ENCODE measurements around the gene BLTP2. TPM values are rescaled to one million over a fixed set of nuclear protein-coding genes. Genes with fewer than 3 reads are reported as not detected.
"Not testable (repeated sequence)": the region's sequence is repeated elsewhere in the genome, so short reads cannot be mapped to it uniquely, and the experiment has no call there.

The BLTP2 gene
- total RNA-seq, 3 donors from 2014 or later: 167 to 201 (median 183) TPM

DNA sequence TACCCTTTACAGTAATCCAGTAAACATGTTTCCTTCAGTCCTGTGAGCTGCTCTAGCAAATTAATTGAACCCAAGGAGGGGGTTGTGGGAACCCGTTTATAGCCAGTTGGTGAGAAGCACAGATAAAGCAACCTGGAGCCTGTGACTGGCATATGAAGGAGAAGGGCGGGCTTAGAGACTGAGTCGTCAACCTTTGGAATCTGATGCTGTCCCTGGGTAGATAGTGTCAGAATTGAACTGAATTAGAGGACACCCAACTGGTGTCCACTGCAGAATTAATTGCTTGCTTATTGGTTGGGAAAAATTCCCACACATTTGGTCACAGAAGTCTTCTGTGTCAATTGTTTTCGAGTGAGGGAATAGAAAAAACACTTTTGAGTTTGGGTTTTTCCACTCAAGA lies 18.1 kb downstream of the BLTP2 start:
- H3K4me3 Mint-ChIP-seq: no peak overlapping the region
- H3K9me3 Mint-ChIP-seq: no peaks in the 10 kb centered on the region
- no peak for DNase-seq
- peaks cover 49% of the 10 kb centered on the region for H3K36me3 Mint-ChIP-seq (ENCODE audit: insufficient read depth)
- no peaks in the 10 kb centered on the region for H3K27me3 Mint-ChIP-seq (ENCODE audit: low read depth)
- ATAC-seq: no peak
- peaks cover 6% of the 10 kb centered on the region for H3K4me1 Mint-ChIP-seq (ENCODE audit: low read depth)

DNA sequence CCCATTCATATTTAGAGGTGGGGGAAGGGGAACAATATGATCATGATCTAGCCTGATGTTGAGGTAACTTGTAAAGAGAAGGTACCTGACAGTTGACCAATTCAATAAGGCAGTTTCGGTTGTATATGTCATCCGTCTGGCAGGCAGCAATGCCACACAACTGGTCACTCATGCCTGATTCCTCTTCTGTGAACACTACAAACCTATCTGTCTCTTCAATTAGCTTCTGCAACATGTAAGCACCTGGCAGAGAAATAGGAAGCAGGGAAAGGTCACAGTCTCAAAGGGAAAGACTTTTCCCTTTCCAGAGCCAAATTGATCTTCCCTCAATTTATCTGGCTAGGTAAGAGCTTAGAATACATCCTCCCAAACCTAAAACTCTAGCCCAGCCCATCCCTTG lies 20.8 kb downstream of the BLTP2 start:
- no peaks in the 10 kb centered on the region for H3K27me3 Mint-ChIP-seq (ENCODE audit: low read depth)
- H3K9me3 Mint-ChIP-seq: no peaks in the 10 kb centered on the region
- peaks cover 61% of the 10 kb centered on the region for H3K36me3 Mint-ChIP-seq (ENCODE audit: insufficient read depth)
- H3K4me1 Mint-ChIP-seq (ENCODE audit: low read depth): peaks cover 6% of the 10 kb centered on the region
- no peak for ATAC-seq
- no peak overlapping the region for H3K4me3 Mint-ChIP-seq
- DNase-seq: no peak

GRCh38 chr17:28623696-28624095 lies 21.3 kb downstream of the BLTP2 start:
- Mint-ChIP-seq H3K4me3 (no peak overlapping the region), H3K9me3 (no peaks in the 10 kb centered on the region), H3K27me3 (ENCODE audit: low read depth) (no peaks in the 10 kb centered on the region), H3K36me3 (ENCODE audit: insufficient read depth) (peaks cover 64% of the 10 kb centered on the region), H3K4me1 (ENCODE audit: low read depth) (peaks cover 6% of the 10 kb centered on the region)
- DNase-seq (no peak), ATAC-seq (no peak)

DNA sequence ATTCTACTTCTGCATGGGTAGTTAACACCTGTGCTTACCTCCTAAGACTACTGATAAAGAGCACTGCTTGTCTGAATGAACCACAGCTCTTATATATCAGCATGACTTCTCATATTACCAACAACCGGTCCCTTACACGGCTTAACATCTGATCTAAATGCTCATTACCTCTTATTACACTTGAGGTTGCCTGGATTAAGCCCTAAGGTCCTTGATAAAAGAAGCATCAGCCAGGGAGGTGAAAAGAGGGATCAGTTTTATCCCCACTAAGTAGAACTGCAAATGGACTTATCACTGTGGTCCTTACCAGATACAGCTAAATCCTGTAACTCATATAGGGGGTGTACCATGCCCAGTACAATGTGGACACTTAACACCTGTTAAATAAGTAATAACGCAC lies 22.8 kb downstream of the BLTP2 start:
- ATAC-seq: no peak

GRCh38 chr17:28620010-28620409 lies 24.9 kb downstream of the BLTP2 start:
- Mint-ChIP-seq H3K9me3 (no peaks in the 10 kb centered on the region), H3K4me1 (ENCODE audit: low read depth) (no peaks in the 10 kb centered on the region), H3K4me3 (no peak overlapping the region), H3K27me3 (ENCODE audit: low read depth) (no peaks in the 10 kb centered on the region), H3K36me3 (ENCODE audit: insufficient read depth) (peaks cover 65% of the 10 kb centered on the region)
- DNase-seq (no peak), ATAC-seq (no peak)

More for the DNA sequence above, 22.8 kb downstream of the BLTP2 start:
- Mint-ChIP-seq H3K27me3 (ENCODE audit: low read depth) (no peaks in the 10 kb centered on the region), H3K36me3 (ENCODE audit: insufficient read depth) (peaks cover 64% of the 10 kb centered on the region), H3K9me3 (no peaks in the 10 kb centered on the region), H3K4me3 (no peak overlapping the region), H3K4me1 (ENCODE audit: low read depth) (peaks cover 6% of the 10 kb centered on the region)
- no peak for DNase-seq

- no peak for DNase-seq
- no peak overlapping the region for H3K4me3 Mint-ChIP-seq
- peaks cover 3% of the 10 kb centered on the region for H3K4me1 Mint-ChIP-seq (ENCODE audit: low read depth)
- H3K27me3 Mint-ChIP-seq (ENCODE audit: low read depth): no peaks in the 10 kb centered on the region
- peaks cover 63% of the 10 kb centered on the region for H3K36me3 Mint-ChIP-seq (ENCODE audit: insufficient read depth)
- no peaks in the 10 kb centered on the region for H3K9me3 Mint-ChIP-seq
- ATAC-seq: no peak
Measured at GRCh38 chr17:28618464-28618863, 26.5 kb downstream of the BLTP2 start.

DNA sequence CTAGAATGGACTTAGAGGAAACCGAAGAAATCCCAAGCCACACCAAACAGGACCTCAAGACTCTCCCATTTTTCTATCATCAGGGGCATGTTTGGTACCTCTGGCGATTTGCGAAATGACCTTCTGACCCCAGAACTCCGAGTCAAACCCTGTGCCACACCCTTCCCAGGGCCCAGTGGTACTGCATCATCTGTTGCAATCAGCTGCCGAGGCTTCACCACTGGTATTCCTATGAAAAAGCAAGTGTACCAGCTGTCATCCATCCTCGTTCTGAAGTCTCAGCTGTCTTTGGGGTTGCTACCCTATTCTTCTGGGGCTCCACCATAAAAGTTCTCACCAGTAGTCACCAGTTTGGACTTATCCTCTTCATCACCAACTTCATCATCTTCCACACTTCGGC lies 28.7 kb downstream of the BLTP2 start:
- ATAC-seq (no peak), DNase-seq (no peak)
- H3K36me3 Mint-ChIP-seq (ENCODE audit: insufficient read depth): peaks cover 51% of the 10 kb centered on the region
- H3K4me3 Mint-ChIP-seq: no peak overlapping the region
- no peaks in the 10 kb centered on the region for H3K9me3 Mint-ChIP-seq
- no peaks in the 10 kb centered on the region for H3K27me3 Mint-ChIP-seq (ENCODE audit: low read depth)
- H3K4me1 Mint-ChIP-seq (ENCODE audit: low read depth): peaks cover 8% of the 10 kb centered on the region

DNA sequence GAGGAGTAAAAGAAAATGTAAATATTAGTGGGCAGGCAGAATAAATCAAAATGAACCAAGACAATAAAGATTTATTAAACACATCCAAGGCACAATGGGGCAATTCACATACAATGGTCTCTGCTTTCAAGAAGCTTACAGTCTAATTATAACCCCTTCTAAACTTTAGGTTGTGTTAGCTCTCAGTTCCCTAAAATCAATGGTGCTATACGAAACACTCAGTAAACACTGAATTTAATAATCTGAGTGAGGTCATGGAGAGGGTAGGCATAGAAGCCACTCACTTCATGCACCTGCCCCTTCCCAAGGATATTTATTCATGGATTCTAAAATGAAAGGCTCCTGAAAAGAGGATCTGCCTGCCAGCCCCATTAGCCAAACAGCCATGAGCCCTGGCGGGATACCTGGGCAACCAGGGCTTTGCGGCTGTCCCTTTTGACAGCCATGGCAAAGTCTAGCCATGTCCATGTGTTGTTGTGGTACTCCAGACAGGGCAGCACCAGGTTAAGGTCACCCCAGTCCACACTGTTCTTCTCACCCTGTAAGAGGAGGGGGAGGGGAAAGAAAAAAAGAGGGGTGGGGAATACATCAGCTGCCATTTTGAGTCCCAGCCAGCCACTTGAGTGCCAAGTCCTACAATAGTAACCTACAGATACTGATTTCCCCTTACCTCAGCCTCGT lies 29.6 kb downstream of the BLTP2 start:
- peaks cover 8% of the 10 kb centered on the region for H3K4me1 Mint-ChIP-seq (ENCODE audit: low read depth)
- H3K4me3 Mint-ChIP-seq: no peak overlapping the region
- no peaks in the 10 kb centered on the region for H3K9me3 Mint-ChIP-seq
- no peaks in the 10 kb centered on the region for H3K27me3 Mint-ChIP-seq (ENCODE audit: low read depth)
- peaks cover 45% of the 10 kb centered on the region for H3K36me3 Mint-ChIP-seq (ENCODE audit: insufficient read depth)
- DNase-seq: no peak
- ATAC-seq: no peak

GRCh38 chr17:28613931-28614381 lies 31.0 kb downstream of the BLTP2 start, which contains the start of gene RSKR:
RSKR (minus strand) TSS chr17:28614185; CDS start chr17:28614161, 24 bp downstream.
- no peak for ATAC-seq
- H3K4me1 Mint-ChIP-seq (ENCODE audit: low read depth): peaks cover 8% of the 10 kb centered on the region
- peaks cover 41% of the 10 kb centered on the region for H3K36me3 Mint-ChIP-seq (ENCODE audit: insufficient read depth)
- H3K4me3 Mint-ChIP-seq: no peak within 1 kb of the TSS
- DNase-seq: no peak
- no peaks in the 10 kb centered on the region for H3K27me3 Mint-ChIP-seq (ENCODE audit: low read depth)
- no peaks in the 10 kb centered on the region for H3K9me3 Mint-ChIP-seq

DNA sequence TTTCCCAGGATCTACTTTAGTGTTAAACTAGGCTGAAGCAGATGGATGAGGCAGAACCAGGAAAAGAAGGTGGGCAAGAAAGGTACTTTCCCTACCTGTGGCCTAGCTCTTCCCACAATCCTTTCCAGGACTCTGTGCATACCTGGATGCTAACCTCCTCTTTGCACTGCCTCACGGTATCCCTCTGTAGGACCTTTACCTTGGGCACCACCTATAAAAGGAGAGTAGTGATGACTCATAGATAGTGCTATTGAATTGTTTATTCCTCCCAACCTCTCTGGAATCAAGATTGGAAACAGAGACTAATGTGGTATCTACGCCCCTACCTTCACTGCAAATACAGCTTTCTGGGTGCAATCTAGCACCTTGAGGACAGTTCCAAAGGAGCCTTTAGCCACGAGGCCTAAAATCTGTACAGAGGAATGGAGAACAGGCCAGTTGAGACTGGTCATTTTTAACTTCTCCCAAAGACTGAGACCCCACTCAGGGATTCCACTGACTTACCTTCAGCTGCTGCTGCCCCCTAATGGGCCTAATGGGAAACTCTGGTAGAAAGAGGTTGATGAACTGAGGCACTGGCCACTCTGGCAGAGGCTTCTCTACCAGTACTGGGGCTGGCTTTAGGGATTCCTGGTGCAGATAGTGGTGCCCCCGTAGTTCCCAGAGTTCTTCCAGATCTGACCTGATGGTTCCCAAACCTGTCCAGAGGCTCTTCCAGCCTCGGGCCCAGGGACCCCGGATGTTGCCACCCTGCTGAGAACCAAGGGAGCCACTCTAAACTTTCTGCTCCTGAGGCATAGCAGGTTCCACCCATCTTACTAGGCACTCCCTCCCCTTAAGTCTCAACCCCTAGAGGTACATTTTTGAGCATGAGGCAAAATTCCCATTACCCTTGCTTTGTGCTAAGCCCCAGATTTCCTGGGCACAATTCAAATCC lies 31.8 kb downstream of the BLTP2 start:
- peak; percentile 54 to 71 for ATAC-seq
- H3K4me3 Mint-ChIP-seq: no peak overlapping the region
- DNase-seq: peak; percentile 25
- H3K9me3 Mint-ChIP-seq: no peaks in the 10 kb centered on the region
- H3K4me1 Mint-ChIP-seq (ENCODE audit: low read depth): peaks cover 8% of the 10 kb centered on the region
- H3K36me3 Mint-ChIP-seq (ENCODE audit: insufficient read depth): peaks cover 35% of the 10 kb centered on the region
- H3K27me3 Mint-ChIP-seq (ENCODE audit: low read depth): no peaks in the 10 kb centered on the region

DNA sequence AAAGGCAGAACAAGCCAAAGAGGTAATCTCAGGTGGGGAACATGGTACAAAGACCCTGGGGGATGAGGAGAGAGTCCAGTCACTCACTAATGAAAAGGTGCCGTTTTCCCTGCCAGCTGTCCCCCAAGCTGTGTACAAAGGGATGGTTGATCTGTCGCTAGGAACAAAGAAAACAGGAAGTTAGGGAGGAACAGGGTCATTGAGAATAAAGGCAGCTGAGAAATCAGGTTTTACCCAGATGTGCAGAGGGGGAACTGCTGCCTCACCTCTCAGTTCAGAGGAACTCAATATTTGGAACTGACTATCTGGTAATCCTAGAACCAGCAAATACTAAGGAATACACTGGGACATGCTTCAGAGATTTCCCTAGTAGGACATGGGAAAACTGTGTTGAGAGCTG lies 32.4 kb downstream of the BLTP2 start:
- H3K27me3 Mint-ChIP-seq (ENCODE audit: low read depth): no peaks in the 10 kb centered on the region
- H3K36me3 Mint-ChIP-seq (ENCODE audit: insufficient read depth): peaks cover 34% of the 10 kb centered on the region
- DNase-seq (no peak), ATAC-seq (no peak)
- H3K4me3 Mint-ChIP-seq: no peak overlapping the region
- H3K9me3 Mint-ChIP-seq: no peaks in the 10 kb centered on the region
- H3K4me1 Mint-ChIP-seq (ENCODE audit: low read depth): peaks cover 8% of the 10 kb centered on the region

- Mint-ChIP-seq H3K9me3 (no peaks in the 10 kb centered on the region), H3K27me3 (ENCODE audit: low read depth) (no peaks in the 10 kb centered on the region), H3K4me3 (no peak overlapping the region), H3K36me3 (ENCODE audit: insufficient read depth) (peaks cover 24% of the 10 kb centered on the region), H3K4me1 (ENCODE audit: low read depth) (peaks cover 8% of the 10 kb centered on the region)
- DNase-seq: no peak
- ATAC-seq: no peak
Measured at GRCh38 chr17:28610376-28610775, 34.6 kb downstream of the BLTP2 start.

GRCh38 chr17:28604031-28604430 lies 40.9 kb downstream of the BLTP2 start:
- not testable (repeated sequence) for H3K9me3 Mint-ChIP-seq; H3K4me1 Mint-ChIP-seq (ENCODE audit: low read depth); ATAC-seq; DNase-seq; H3K27me3 Mint-ChIP-seq (ENCODE audit: low read depth); H3K36me3 Mint-ChIP-seq (ENCODE audit: insufficient read depth); H3K4me3 Mint-ChIP-seq

DNA sequence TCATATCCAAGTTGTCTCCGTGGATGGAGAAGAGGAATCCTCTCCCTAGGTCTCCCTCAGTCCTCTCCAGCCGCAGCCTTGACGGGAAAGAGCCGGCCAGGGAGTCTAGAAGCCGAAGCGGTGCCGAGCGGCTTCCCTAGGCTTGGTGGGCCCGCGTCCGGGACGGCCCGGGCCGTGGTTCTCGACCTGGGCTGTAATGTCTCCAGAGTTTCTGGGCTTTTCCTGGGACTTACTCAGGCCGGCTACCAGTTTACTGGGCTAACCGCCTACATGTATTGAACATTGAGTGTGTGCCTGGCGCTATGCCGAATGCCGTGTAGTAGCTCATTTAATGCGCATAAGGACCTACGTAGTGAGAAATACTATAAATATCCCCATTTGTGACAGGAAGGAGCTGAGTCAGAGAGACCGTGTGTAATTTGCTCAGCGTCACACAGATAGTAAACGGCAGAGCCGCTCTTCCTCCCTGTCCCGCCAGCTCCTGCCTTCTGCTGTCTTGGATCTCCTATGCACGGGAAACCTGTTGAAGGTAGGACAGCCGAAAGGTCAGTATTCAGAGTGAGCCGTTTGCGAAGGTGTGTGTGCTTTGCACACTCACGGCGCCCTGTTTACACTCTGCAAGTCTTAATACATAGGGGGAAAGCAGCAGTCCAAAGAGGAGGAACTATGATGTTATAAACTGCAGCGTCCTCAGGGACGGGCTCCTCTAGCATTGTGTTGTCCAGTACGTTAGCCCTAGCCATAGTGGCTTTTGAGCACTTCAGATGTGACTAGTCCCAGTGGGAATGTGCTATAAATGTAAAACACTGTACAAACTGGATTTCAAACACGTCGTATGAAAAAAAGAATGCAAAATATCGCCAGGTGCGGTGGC lies 45.4 kb downstream of the BLTP2 start:
- Mint-ChIP-seq H3K4me3 (peak overlapping the region; percentile 84), H3K36me3 (ENCODE audit: insufficient read depth) (no peaks in the 10 kb centered on the region), H3K9me3 (no peaks in the 10 kb centered on the region), H3K27me3 (ENCODE audit: low read depth) (no peaks in the 10 kb centered on the region), H3K4me1 (ENCODE audit: low read depth) (peaks cover 21% of the 10 kb centered on the region)
- ATAC-seq (peak; percentile 79 to 82), DNase-seq (peak; percentile 62)

Measured in activated T-cell treated with anti-CD3 and anti-CD28 coated beads, Interleukin-2, amount 50 U/mL, for 4 hours (primary cell).